DMS153 treated with DMSO at 0.1 percent for 48 hours (cell line): Measurements from ENCODE around the gene FABP6.
"Not testable (repeated sequence)": the region's sequence is repeated elsewhere in the genome, so short reads cannot be mapped to it uniquely, and the experiment has no call there.

Experiments
- DNase-seq: peaks from one replicate; lab custom pipeline; 2025; ENCODE audit not compliant: unreplicated experiment; lab: John Stamatoyannopoulos, UW

FABP6 gene

DNA sequence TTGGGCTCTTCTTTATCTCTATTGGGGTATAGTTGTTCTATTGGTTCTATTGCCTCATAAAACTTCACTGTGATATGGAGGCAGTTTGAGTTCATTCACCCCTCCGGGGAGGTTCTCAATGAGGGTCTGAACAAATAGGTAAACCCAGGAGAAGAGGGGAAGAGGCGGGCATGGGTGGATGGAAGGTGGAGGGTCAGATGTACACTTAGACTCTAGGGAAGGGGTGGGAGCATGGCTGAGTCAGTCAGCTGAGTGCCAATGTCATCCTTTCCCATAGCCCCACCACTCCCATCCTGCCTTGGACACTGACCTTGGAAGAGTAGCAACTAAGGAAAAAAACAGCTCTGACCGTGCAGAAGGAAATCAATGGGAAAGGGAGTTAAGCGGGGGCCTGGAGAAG is 9.9 kb upstream of the FABP6 start:
- no peak for DNase-seq

DNA sequence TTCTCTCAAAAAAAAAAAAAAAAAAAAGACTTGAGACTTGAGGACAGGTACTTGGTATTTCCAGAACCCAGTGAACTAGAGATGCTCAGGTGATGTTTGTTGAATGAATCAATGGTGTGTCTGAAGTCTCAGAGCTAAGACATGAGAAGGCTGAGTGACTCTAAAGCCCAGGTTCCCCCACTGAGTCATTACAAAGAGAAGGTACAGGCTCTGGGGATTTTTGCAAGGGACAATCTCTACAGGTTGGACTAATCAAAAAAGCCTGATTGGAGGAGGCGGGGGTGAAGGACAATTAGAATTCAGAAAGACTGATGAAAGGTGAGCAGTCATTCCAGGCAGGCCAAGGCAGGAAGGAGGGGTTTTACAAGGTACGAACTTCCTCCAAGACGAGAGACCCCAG is 8.2 kb upstream of the FABP6 start:
- no peak for DNase-seq

DNA sequence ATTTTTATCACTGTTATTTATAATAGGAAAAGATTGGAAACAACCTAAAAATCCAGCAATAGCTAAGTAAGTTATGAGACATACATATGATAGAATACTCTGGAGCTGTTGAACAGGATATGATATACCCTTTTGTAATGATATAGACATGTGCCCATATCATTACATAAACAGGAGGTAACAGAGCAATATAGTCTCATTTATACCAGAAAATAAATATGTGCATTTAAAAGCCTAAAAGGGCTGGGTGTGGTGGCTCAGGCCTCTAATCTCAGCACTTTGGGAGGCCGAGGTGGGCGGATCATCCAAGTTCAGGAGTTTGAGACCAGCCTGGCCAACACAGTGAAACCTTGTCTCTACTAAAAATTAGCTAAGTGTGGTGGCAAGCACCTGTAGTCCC is 2.3 kb upstream of the FABP6 start:
- DNase-seq: no peak

DNA sequence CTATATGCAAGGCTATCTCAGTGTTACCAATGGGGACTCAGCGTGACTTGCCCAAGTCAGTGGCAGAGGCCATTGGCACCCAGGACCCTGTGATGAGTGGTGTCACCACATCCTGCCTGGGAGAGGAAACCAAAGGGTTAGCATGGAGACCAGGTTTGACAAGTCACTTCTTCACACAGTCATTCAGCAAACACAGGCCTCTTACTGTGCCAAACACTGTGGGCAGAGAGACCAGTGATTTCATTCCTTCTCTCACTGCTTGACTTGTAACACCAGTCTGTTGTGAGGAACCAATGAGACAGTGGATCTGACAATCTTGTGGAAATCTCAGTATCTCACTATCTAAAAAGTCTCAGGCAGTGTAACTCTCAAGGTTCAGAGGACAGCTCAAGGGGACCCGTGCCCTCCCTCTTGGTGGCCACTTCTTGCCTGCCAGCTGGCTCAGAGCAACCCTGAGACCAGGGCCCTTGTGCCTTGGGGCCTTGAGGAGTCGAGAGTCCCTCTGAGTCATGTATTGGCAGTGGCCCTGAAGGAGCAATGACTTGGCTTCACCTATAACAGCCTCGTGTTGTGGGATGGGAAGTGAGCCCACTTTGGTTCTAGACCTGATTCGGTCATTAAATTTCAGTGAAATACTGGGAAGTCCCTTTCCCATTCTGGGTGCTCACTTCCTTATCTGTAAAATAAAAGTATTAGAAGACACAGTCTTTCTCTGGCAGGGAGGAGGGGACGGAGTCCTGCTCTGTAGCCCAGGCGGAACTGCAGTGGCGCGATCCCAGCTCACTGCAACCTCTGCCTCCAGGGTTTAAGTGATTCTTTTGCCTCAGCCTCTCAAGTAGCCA is 1.6 kb downstream of the FABP6 start:
- DNase-seq: no peak

DNA sequence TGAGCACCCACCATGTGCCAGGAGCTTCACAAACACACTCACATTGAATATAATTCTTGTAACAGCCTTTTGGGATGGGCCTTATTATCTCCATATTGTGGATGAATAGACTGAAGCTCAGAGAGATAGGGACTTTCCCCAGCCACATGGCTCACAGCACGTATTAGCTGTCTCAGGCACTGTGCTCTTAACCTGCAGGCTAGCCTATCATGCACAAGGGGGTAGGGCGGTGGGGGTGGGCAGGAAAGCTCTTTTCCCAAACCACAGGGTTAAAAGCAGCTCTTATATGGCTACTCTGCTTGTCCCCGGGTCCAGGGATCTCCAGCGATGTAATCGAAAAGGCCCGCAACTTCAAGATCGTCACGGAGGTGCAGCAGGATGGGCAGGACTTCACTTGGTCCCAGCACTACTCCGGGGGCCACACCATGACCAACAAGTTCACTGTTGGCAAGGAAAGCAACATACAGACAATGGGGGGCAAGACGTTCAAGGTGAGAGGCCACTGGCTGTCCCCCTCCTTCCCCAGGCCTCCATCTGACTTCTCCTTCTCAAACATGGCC is 2.6 kb downstream of the FABP6 start:
- DNase-seq: no peak

DNA sequence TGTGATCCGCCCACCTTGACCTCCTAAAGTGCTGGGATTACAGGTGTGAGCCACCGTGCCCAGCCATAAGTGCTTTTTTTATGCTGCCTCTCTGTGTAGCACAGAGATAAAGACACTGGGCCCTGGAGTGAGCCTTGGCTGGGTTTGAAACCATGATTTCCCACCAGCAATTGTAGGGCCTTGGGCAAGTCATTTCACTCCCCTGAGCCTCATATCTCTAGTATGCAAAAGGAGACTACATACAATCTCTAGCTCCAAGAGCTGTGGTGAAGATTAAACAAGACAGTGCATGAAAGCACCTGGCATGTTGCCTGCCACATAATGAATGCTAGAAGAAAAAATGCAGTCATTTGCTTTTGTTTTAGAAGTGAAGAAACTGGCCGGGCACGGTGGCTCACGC is 3.9 kb downstream of the FABP6 start:
- no peak for DNase-seq

DNA sequence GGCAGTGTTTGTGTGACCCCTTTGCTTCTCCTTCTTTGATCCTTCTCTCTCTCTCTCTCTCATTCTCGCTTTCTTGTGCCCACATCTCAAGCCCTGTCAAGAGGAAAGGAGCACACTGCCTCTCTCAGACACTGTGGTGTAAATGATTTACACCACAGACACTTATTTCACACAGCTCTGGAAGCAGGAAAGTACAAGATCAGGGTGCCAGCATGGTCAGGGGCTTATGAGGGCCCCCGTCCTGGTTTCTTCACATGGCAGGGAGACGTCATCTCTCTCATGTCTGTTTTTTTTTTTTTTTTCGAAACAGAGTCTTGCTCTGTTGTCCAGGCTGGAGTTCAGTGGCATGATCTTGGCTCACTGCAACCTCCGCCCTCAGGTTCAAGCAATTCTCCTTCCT is 6.4 kb downstream of the FABP6 start:
- DNase-seq: no peak

DNA sequence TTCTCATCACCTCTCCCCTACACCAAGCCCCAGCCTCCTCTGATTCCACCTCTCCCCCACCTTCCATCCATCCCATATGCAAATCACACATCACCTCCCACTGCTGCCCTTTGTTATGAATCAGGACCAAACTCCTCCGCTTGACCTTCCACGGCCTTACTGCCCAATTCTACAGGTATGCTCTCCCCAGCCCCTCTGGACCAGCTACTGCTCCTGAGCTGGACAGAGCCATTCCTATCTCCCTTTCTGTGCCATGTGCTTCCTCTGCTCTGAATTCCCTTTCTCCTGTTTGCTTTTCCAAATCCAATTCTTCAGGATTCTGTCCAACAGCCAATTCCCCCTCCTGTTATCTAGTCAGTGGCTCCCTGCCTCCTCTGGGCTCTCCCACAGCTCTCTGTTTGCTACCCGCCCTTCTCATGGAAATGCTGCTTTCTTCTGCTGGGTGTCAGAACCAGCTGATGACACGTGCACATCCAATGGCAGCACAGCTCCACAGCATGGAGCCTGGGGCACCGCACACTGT is 8.3 kb downstream of the FABP6 start:
- DNase-seq: no peak

DNA sequence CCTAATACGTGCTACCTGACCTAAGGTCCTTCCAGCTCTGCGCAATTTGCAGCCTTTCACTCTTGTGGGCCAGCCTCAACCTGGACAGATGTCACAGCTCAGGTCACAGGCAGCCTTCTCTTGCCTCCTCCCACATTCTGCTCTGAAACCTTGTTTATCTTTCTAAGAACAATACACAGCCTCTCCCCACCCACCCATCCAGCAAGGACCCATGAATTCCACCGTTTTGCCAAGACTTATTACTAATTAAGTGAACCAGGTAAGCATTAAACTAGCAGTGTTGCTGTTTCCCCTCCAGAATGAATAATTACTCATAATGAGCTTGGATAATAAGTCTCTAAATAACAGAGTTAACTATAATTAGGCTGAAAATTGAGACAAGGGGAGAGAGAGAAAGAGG is 11.0 kb downstream of the FABP6 start:
- no peak for DNase-seq

DNA sequence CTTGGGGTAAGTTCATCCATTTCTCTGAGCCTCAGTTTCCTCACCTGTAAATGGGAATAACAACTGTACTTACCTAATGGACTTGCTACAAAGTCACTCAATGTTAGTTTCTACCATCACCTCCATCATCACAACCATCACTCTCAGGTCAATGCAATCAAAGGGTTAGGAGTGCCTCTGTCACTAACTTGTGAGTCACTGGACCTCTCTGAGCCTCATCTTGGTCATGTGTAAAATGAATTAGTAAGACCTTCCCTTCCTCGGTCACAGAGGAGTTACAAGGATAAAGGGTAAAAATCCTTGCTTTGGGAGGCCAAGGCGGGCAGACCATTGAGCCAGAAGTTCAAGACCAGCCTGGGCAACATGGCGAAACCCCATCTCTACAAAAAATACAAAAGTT is 12.8 kb downstream of the FABP6 start:
- DNase-seq: no peak

DNA sequence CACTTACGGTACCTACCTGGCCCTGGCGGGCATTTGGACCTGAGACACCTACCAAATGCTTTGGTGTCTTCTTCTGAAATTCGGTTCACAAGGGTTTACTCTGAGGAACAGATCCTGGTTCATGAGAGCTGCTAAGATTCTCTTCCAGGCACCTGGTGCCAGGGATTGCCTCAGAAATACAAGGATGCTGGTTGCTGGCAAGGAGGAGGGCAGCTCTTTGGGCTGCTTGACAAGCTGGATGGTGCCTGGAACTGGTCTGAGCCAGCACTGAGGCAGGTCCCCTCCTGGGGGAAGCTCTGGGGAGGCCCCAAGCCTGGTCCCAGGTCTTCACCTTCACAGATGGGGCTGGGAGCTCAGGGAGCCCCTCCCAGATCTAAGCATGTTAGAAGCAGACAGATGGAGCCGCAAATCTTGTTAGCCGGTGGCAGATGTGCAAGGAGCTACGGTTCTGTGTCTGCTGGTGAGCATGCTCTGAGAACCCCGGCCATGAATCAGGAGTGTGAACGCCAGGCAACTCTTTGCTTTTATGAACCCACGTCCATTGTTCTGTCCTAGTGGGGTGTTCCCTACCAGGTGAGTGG is 16.3 kb downstream of the FABP6 start:
- no peak for DNase-seq

DNA sequence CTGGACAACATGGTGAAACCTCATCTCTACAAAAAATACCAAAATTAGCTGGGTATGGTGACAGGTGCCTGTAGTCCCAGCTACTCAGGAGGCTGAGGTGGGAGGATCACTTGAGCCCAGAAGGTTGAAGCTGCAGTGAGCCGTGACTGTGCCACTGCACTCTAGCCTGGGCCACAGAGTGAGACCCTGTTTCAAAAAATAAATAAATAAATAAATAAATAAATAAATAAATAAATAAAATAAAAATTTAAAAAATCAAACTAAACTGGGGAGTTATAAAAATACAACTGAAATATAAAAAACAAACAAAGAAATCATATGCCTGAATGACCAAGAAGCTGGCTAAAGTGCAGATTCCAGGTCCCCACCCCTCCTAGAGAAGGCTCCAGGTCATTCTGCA is 20.3 kb downstream of the FABP6 start:
- not testable (repeated sequence) for DNase-seq

DNA sequence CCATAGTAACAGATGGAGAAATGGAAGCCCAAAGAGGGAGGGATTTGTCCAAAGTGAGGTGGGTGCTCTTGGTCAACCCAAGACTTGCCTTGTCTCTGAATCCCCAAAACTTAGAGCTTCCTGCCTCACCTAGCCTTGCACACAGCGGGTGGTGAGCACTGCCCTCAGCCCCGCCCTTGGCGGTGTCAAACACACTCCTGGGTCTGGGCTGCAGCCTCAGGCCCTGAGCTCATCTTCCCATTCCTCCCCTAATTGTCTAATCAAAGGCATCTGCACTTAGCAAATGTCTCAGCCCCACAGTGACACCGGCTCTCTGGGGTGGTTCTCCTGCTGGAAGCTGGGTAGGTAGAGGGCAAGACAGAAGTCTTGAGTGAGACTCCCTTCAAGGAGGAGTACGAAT is 20.9 kb downstream of the FABP6 start:
- no peak for DNase-seq

DNA sequence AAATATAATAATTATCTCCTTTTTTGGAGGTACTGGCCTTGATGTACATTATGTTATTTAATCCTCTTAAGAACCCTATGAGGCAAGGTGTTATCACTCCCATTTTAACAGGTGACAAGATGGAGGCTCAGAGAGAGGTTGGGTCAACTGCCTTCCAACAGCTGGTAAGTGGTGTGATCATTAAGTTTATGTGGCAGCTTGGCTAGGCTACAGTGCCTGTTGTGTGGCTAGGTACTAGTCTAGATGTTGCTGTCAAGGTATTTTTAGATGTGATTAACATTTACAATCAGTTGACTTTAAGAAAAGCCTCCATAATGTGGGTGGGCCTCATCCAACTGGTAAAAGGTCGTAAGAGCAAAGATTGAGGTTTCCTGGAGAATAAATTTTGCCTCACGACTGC is 21.5 kb downstream of the FABP6 start:
- no peak for DNase-seq

DNA sequence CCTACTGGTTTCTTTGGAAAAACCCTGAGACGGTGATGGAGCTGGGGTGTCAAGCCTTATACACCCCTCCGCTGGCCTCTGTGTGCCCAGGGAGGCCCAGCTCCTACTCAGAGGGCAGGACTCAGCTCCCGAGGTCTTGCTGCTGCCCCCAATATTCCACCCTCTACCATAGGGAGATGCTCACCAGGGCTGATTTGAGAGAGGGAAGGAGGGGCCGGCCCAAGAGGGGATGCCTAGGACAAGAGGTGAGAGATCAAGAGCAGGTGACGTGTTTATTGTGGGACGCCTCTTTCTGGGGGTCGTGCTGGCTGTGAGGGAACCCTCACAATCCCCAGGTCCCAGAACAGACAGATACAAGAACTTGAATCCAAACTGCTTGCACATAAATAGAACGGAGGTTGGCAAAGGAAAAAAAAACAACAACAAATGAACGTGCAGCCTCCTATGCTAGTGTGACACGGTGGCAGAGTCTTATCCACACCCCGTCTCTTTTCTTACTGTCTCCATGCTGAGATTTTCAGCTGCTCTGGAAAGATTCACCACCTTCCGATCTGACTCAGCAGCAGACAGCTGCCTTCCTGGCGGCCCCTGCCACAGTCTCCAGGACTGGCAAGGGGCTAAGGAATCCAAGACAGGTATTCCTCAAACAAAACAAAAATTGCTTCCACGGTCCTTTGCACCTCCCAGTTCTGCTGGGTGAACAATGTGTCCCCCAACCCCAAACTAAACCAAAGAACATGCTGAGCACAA is 22.3 kb downstream of the FABP6 start:
- DNase-seq: no peak

DNA sequence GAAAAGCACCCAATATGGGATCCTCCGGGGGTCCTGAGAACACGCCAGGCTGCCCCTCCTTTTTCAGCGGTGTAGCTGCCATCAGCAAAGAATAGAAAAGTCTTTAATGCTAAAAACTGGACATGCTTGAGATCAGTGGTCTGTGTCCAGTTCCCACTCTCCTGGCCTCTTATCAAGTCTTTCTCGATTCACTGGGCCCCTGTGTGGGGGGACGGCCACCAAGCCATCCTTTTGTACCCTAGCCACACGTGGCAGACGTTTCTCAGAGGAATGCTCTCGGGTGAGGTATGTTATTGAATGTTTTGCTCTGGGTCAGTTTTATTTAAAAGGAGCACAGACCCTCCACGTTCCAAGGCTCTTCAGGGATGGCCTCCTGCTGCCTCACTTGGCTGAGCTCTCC is 23.6 kb downstream of the FABP6 start:
- no peak for DNase-seq

DNA sequence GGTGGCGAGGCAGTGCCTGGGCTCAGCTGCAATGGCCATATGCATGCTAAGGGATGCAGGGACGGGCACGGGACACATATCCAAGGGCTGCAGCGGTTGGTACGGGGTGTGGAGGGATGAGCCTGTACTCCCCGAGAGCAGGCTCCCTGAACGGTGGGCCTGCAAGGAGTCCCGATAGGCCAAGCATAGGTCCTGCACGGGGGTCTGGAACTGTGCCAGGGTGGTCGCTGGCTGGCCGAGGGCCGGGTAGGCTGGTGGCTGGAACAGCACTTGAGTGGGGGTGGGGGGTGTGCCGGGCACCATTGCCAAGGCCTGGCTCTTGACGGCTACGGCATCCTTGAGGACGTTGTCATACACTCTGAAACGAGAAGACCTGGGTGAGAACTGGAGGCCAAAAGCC is 24.1 kb downstream of the FABP6 start:
- DNase-seq: no peak

DNA sequence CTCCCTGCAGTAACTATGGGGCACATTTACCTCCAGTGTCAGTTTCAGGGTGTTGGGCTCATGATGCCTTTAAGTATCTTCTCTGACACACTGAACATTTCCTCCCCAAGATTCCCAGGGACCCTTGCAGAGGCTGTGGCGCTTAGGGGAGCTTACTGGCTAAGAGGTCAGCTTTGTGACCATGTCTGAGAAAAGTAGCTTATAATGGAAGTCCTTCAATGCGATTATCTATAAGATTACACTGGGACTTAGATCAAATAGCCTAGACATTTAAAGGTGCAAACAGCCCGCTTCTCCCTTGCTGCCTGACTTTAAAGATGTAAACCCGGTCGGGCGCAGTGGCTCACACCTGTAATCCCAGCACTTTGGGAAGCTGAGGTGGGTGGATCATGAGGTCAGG is 25.4 kb downstream of the FABP6 start:
- DNase-seq: no peak

DNA sequence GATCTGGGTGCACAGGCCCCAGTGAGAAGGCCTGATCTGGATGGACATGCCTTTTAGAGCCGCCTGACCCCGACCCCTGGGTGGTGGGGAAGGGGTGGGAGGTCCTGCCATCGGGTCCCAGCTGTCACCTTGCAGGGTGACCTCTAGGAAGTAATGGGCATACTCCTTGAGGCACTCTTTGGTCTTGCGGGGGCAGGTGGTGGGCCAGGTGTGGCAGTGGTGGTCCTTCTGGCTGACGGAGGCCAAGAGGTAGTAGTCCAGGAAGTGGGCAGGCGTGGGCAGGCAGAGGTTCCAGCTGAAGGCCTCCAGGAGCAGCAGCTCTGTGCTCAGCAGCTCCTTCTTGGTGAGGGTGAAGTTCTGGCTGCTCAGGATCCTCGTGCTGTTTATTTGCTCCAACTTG is 30.0 kb downstream of the FABP6 start:
- DNase-seq: no peak

DNA sequence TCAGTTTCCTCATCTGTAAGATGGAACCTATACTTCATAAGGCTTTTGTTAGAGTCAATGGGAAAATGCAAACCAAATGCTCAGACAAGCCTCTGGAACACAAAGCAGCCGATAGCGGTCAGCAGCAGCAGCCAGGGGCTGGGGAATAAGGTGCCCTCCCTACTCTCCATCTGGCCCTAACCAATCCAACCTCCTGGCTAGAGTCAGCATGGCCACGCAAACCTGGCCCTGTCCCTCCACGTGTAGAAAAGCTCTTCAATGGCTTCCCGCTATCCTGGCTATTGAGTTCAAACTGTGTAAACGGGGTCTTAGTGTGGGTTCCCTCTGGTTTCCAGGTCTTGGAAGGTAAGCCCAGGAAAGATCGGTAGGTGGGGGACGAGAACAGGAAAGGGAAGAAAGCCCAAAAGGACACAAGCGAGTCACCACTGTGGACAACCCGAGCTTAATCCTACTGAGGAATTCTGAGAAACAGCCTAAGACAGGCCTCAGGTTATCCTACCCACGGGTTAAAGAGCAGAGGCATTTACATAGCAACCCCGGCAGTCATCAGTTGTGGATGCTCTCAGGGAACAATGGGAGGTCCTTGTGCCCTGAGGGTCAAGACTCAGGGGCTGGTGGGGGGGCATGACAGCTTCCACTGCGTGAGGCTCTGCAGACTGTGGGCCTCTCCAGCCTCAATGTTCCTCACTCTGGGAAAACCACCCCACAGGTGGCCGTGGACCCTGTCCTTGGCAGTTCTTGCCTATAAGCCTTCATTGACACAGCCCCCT is 30.9 kb downstream of the FABP6 start:
- no peak for DNase-seq
